ENCODE results near the gene ATP8A2.
"Not testable (repeated sequence)": the region's sequence is repeated elsewhere in the genome, so short reads cannot be mapped to it uniquely, and the experiment has no call there.

The ATP8A2 gene

DNA sequence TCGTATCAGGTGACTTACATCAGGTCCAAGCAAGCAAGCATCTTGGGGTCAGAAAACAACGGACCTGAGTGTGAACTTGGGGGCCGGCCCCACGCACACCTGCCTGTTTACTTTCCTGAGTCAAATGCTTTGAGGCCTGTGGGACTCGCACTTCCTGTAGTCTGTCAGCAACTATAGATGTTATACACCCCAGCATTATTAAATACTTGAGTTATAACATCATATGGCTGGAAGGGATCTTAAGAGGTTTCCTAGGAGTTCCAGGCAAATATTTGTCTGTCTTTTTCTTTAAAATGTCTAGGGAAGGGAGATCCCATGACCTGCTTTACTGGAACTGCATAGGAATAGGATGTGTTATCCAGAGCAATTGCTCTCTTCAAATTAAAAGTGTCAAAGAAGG is 399.4 kb downstream of the ATP8A2 start:
- TF ChIP-seq, protein P1, sequence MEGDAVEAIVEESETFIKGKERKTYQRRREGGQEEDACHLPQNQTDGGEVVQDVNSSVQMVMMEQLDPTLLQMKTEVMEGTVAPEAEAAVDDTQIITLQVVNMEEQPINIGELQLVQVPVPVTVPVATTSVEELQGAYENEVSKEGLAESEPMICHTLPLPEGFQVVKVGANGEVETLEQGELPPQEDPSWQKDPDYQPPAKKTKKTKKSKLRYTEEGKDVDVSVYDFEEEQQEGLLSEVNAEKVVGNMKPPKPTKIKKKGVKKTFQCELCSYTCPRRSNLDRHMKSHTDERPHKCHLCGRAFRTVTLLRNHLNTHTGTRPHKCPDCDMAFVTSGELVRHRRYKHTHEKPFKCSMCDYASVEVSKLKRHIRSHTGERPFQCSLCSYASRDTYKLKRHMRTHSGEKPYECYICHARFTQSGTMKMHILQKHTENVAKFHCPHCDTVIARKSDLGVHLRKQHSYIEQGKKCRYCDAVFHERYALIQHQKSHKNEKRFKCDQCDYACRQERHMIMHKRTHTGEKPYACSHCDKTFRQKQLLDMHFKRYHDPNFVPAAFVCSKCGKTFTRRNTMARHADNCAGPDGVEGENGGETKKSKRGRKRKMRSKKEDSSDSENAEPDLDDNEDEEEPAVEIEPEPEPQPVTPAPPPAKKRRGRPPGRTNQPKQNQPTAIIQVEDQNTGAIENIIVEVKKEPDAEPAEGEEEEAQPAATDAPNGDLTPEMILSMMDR (IDR thresholded peaks at IDR 0.05; ENCODE audit: borderline replicate concordance, control extremely low read depth, extremely low read depth, insufficient read depth, missing control alignments): no peak
- in situ Hi-C loops (cut with MboI; ENCODE audit: low sequenced_read_pairs, unreplicated experiment): no loop called here
- DNase-seq (ENCODE audit: low spot score): no peak

DNA sequence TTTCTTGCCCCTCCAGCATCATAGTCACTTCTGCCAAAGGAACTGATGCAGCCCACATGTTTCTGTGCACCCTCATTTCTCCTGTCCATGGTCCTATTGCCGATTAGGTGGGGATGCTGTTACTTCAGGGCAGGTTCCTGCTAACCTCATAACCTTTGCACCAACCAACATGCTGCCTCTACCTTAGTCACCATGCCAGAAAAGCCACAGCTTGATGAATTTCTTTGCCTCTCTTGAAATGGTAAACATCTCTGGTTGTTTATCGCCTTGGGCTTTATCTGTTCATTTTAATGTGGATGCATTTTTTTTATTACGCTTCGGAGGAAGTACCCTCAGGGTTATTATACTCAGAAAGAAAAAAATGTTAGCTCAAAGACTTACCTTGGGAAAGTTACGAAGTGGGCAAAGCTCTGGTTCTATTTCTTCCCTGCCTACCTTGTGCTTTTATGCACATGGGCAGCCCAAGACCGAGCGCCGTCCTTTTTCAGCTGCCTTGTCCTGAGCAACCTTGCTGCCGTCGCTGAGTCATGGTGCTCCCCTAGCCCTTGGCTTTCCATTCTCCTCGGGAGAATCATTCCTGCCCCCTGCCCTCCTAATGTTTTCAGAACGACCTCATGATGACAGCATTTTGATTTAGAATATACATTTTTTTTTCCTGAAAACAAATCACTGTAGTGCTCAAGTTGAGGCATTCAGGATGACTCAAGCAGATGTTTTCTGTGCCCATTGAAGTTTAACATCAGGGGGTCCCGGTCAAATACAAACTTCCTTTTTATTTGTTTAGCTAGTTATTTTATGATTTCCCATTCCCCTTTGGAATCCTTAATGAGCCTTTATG is 400.1 kb downstream of the ATP8A2 start:
- in situ Hi-C loops (cut with MboI; ENCODE audit: low sequenced_read_pairs, unreplicated experiment): no loop called here
- TF ChIP-seq, protein P1 (IDR thresholded peaks at IDR 0.05; ENCODE audit: borderline replicate concordance, control extremely low read depth, extremely low read depth, insufficient read depth, missing control alignments): no peak
- DNase-seq (ENCODE audit: low spot score): no peak

DNA sequence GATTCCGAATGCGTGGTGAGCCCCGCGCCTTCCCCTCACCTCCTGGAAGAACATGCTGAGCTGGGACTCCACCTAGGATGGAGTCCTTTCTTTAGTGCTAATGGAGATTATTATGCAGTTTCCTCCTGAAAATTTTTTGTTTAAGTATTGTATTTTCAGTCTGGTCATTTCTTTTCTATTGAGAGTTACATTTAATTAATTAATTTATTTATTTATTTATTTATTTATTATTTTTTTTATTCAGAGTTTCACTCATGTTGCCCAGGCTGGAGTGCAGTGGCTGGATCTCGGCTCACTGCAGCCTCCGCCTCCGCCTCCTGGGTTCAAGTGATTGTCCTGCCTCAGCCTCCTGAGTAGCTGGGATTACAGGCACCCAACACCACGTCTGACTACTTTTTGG is 400.8 kb downstream of the ATP8A2 start:
- in situ Hi-C loops (cut with MboI; ENCODE audit: low sequenced_read_pairs, unreplicated experiment); DNase-seq (ENCODE audit: low spot score): not testable (repeated sequence)

GRCh38 chr13:25774056-25774455 is 402.3 kb downstream of the ATP8A2 start:
- DNase-seq (ENCODE audit: low spot score); in situ Hi-C loops (cut with MboI; ENCODE audit: low sequenced_read_pairs, unreplicated experiment): not testable (repeated sequence)

GRCh38 chr13:25775275-25775674 is 403.5 kb downstream of the ATP8A2 start:
- in situ Hi-C loops (cut with MboI; ENCODE audit: low sequenced_read_pairs, unreplicated experiment): no loop called here
- DNase-seq (ENCODE audit: low spot score): no peak
- TF ChIP-seq, protein P1 (IDR thresholded peaks at IDR 0.05; ENCODE audit: borderline replicate concordance, control extremely low read depth, extremely low read depth, insufficient read depth, missing control alignments): no peak

GRCh38 chr13:25775986-25776385 is 404.2 kb downstream of the ATP8A2 start:
- DNase-seq (ENCODE audit: low spot score): no peak
- in situ Hi-C loops (cut with MboI; ENCODE audit: low sequenced_read_pairs, unreplicated experiment): no loop called here

DNA sequence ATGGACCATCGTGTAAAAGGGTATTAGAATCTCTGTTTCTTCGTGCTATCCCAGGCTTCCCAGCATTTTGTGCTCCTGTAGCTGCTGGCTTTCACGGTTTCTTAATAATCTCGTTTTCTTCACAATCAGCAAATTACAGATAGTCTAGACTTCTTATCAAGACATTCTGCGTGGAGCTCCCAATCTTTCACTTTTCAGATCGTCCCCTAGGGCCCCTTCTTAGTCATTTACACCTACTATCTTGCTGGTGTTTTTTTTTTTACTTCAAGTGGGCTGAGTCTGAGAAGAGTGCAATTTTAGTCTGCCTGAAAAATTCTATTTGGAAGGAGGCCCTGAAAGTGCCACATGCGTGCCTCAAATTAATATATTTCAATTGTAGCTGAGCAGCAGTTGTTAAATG is 404.9 kb downstream of the ATP8A2 start:
- in situ Hi-C loops (cut with MboI; ENCODE audit: low sequenced_read_pairs, unreplicated experiment): no loop called here
- TF ChIP-seq, protein P1 (IDR thresholded peaks at IDR 0.05; ENCODE audit: borderline replicate concordance, control extremely low read depth, extremely low read depth, insufficient read depth, missing control alignments): no peak
- DNase-seq (ENCODE audit: low spot score): no peak

More at GRCh38 chr13:25775986-25776385, 404.2 kb downstream of the ATP8A2 start:
- TF ChIP-seq, protein P1 (IDR thresholded peaks at IDR 0.05; ENCODE audit: borderline replicate concordance, control extremely low read depth, extremely low read depth, insufficient read depth, missing control alignments): no peak
